Transverse colon (tissue), 4 donors: ENCODE data around the gene OSBPL2. TPM values are rescaled to one million over a fixed set of nuclear protein-coding genes. Genes with fewer than 3 reads are reported as not detected.

Experiments
- DNase-seq: peaks from one replicate; pipeline ENCODE4 v3.0.0-alpha.2; 2019
- H3K27ac ChIP-seq, 4 donors: fragments of 200-600 bp; sonication (generic); 2 replicates each; pipeline ENCODE4 v1.5.1; 2016 to 2018; ENCODE audit warnings: inconsistent platforms in 4 of 4
- H3K27me3 ChIP-seq: fragments of 200-600 bp; sonication (generic); 2 replicates; pipeline ENCODE4 v1.5.1; 2017; ENCODE audit warnings: inconsistent platforms
- H3K36me3 ChIP-seq, 4 donors: fragments of 200-600 bp; sonication (generic); 2 replicates each; pipeline ENCODE4 v1.5.1; 2017 to 2019; ENCODE audit warnings: inconsistent platforms in 4 of 4
- H3K4me1 ChIP-seq, 4 donors: fragments of 200-600 bp; sonication (generic); 2 replicates each; pipeline ENCODE4 v1.5.1; 2017 to 2020; ENCODE audit warnings: inconsistent platforms in 4 of 4
- H3K4me3 ChIP-seq, 4 donors: fragments of 200-600 bp; sonication (generic); 1 replicate in 1 of 4; 2 replicates in 3 of 4; pipeline versions ENCODE4 v1.5.1 to v1.6.1; 2017 to 2019; ENCODE audit warnings: inconsistent platforms in 4 of 4
- H3K9me3 ChIP-seq, 2 donors: fragments of 200-600 bp; sonication (generic); 2 replicates each; pipeline ENCODE4 v1.5.1; 2017 to 2019; ENCODE audit warnings: inconsistent platforms in 2 of 2
- EP300 ChIP-seq: sonication (generic); formaldehyde crosslinking; IDR thresholded peaks from one replicate; pipeline ENCODE4 v1.6.1; 2017; ENCODE audit warnings: antibody characterized with exemption, low read depth
- POLR2A ChIP-seq: fragments of 450-650 bp; IDR thresholded peaks from one replicate; pipeline ENCODE4 v1.6.1; 2016; ENCODE audit warnings: antibody characterized with exemption, mild to moderate bottlenecking, moderate library complexity
- POLR2AphosphoS5 ChIP-seq, 3 donors: sonication (generic); formaldehyde crosslinking; IDR thresholded peaks; one replicate each; pipeline ENCODE4 v1.6.1; 2016; ENCODE audit warnings: antibody characterized with exemption in 3 of 3
- WGBS, 2 donors: methylation state at CpG; one replicate each; pipeline ENCODE4 v1.1.5; 2018; ENCODE audit warnings: low coverage in 1 of 2; 5-methylcytosine and 5-hydroxymethylcytosine counted together
- in situ Hi-C, 4 donors: fragments of 200-750 bp; cut with MboI; loops; one replicate each; pipeline versions ENCODE4 v1.15.0 to v1.15.1; 2017; ENCODE audit warnings: low sequenced_read_pairs in 3 of 4, low pct_ligation_motif_present in 1 of 4, low pct_unique_long_range_greater_than_20kb in 1 of 4
- intact Hi-C: fragments of 100-400 bp; cut with DNase I; formaldehyde crosslinking; loops from one replicate; pipeline ENCODE4 v1.15.1; 2023; ENCODE audit warnings: low total_unique reads
- total RNA-seq, 4 donors: library from RNA; depleted of rRNA; stranded (reverse); fragments of >200 nt; gene quantifications; one replicate each; pipeline ENCODE4 v1.1.0, GENCODE V29; 2016
- TF ChIP-seq, protein P1 (sequence below), 5 experiments: fragments of 200-600 bp in 3 of 5; fragments of 450-650 bp in 2 of 5; sonication (generic) in 3 of 5; IDR thresholded peaks; 1 replicate in 2 of 5; 2 replicates in 3 of 5; pipeline ENCODE4 v1.5.1; 2016 to 2017; ENCODE audit warnings: antibody characterized with exemption in 5 of 5, inconsistent platforms in 3 of 5, mild to moderate bottlenecking in 2 of 5, moderate library complexity in 1 of 5

Gene OSBPL2
- total RNA-seq, 4 donors from 2014 or later: 36.2 to 101 (median 73.3) TPM

DNA sequence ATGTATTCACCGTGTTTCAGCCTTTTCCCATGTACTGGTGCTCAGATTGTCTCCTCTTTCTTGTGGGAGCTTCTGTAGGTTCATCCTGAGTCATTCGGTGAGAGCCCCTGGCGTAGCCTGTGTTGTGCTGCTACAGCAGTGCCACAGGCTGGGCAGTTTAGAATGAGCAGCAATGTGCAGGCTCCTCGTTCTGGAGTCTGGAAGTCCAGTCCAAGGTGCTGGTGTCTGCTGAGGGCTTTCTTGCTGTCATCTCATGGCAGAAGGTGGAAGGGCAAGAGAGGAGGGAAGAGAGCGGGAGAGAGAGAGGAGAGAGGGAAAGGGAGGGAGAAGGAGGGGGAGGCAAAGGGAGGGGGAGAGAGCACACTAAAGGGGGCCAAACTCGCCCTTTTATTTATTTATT, 15.1 kb downstream of the OSBPL2 start:
- H3K27ac ChIP-seq: no peak overlapping the region
- TF ChIP-seq, protein P1, sequence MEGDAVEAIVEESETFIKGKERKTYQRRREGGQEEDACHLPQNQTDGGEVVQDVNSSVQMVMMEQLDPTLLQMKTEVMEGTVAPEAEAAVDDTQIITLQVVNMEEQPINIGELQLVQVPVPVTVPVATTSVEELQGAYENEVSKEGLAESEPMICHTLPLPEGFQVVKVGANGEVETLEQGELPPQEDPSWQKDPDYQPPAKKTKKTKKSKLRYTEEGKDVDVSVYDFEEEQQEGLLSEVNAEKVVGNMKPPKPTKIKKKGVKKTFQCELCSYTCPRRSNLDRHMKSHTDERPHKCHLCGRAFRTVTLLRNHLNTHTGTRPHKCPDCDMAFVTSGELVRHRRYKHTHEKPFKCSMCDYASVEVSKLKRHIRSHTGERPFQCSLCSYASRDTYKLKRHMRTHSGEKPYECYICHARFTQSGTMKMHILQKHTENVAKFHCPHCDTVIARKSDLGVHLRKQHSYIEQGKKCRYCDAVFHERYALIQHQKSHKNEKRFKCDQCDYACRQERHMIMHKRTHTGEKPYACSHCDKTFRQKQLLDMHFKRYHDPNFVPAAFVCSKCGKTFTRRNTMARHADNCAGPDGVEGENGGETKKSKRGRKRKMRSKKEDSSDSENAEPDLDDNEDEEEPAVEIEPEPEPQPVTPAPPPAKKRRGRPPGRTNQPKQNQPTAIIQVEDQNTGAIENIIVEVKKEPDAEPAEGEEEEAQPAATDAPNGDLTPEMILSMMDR (IDR thresholded peaks at IDR 0.05): no peak
- TF ChIP-seq POLR2AphosphoS5 (IDR thresholded peaks at IDR 0.05) (no peak), EP300 (no peak), POLR2A (no peak)
- DNase-seq: no peak
- in situ Hi-C loops (no loop called here), intact Hi-C loops (no loop called here)
- no peaks in the 10 kb centered on the region for H3K27me3 ChIP-seq
- 87 to 89% methylated on average over 5 to 6 of the region's 6 CpGs for WGBS, 2 donors
- H3K9me3 ChIP-seq: no peaks in the 10 kb centered on the region
- H3K4me3 ChIP-seq: no peak overlapping the region
- H3K4me1 ChIP-seq: peaks cover 0 to 18% (median 0%) of the 10 kb centered on the region in 4 donors
- peaks cover 0 to 16% (median 5%) of the 10 kb centered on the region in 4 donors for H3K36me3 ChIP-seq

DNA sequence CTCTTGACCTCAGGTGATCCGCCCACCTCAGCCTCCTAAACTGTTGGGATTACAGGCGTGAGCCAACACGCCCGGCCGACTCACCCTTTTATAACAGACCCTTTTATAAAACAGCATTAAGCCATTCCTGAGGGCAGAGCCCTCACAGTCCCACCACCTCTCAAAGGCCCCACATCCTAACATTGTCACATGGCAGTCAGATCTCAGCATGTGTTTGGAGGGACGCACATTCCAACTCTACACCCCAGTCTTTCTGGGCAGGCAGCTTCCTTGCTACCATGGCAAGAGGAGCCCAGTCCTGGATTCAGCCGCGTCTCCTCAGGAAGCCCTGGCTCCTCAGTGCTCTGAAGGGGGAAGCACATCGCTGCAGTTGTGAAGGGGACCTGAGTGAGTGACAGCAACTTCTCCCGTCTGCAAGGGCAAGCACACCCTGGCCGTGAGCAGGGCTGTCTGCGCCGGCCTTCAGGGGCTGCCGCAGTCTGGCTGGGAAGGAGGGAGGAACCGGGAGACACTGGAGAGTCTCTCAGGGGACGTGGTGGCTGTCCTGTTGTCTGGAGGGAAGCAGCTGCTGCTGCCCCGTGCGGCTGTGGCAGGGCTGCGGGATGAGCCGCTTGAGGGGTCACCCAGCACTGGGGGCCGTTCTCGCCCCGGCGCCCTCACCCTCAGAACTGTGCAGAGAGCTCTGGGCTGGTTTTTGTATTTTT, 15.9 kb downstream of the OSBPL2 start:
- Histone ChIP-seq H3K27ac (no peak overlapping the region), H3K4me3 (no peak overlapping the region), H3K4me1 (peaks cover 0 to 14% (median 0%) of the 10 kb centered on the region in 4 donors), H3K36me3 (peaks cover 0 to 16% (median 5%) of the 10 kb centered on the region in 4 donors), H3K9me3 (no peaks in the 10 kb centered on the region), H3K27me3 (no peaks in the 10 kb centered on the region)
- in situ Hi-C loops: no loop called here
- TF ChIP-seq EP300: no peak
- TF ChIP-seq, protein P1 (IDR thresholded peaks at IDR 0.05): no peak
- no peak for TF ChIP-seq POLR2AphosphoS5 (IDR thresholded peaks at IDR 0.05)
- no peak for TF ChIP-seq POLR2A
- 84 to 86% methylated on average over 4 to 12 of the region's 24 CpGs for WGBS, 2 donors
- DNase-seq: no peak
- intact Hi-C loops: no loop called here

DNA sequence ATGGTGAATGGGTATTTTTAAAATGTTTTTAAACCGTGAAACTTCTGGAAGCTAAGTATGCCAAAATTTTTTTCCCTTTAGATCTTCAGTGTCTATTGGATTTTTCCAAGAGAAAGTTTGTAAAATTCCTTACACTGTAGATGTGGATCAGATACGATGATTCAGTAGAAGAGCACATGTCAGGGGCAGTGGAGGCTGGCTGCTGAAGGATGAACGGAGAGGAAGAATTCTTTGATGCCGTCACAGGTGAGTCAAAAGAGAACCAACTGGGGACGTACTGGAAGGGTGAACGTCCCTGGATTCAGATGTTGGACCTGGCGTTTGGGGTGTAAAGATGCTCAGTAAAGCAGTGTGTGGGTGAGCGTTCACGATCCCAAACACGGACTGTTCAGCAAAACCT, 17.7 kb downstream of the OSBPL2 start:
- peaks cover 0 to 19% (median 8%) of the 10 kb centered on the region in 4 donors for H3K36me3 ChIP-seq
- H3K4me1 ChIP-seq: peaks cover 0 to 4% (median 0%) of the 10 kb centered on the region in 4 donors
- intact Hi-C loops: no loop called here
- H3K9me3 ChIP-seq: no peaks in the 10 kb centered on the region
- no peaks in the 10 kb centered on the region for H3K27me3 ChIP-seq
- DNase-seq: no peak
- 89 to 94% methylated on average over 7 to 10 of the region's 10 CpGs for WGBS, 2 donors
- TF ChIP-seq EP300 (no peak), POLR2A (no peak), POLR2AphosphoS5 (IDR thresholded peaks at IDR 0.05) (no peak)
- TF ChIP-seq, protein P1 (IDR thresholded peaks at IDR 0.05): no peak
- no peak overlapping the region for H3K4me3 ChIP-seq
- in situ Hi-C loops: no loop called here
- H3K27ac ChIP-seq: no peak overlapping the region

DNA sequence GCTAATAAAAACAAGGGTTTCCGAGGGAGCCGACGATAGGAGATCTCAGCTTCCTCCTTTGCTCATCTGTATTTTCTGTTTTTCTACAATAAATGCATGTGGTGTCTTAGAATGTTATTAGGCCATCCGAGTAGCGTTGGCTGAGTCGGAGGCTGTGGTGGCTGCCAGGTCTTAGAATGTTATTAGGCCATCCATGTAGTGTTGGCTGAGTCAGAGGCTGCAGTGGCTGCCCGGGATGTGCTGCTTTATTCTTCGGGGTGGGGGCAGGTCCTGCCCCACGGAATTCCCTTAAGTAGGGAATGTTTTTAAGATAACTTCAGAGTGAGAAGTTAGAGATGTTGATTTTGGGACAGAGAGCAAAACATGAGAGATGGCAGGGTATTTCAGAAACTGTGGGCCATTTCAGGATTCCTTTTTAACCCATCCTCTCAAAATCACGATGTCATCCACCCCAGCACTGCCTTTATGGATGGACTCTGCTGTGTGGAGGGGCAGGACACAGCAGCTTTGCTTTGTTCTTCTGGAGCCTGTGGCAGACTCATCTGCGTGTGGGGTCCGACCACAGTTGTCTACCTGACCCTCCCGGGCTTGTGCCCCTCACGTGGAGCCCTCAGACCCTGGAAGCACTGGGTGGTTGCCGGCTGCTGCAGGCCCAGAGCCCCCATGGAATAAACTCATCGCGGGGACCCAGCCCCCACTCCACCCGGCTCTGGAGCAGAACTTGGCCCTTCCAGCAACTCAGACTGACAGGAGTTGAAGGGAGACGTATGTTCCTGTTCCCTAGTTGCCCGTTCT, 20.4 kb downstream of the OSBPL2 start:
- intact Hi-C loops: no loop called here
- Histone ChIP-seq H3K27me3 (no peaks in the 10 kb centered on the region), H3K27ac (peak overlapping the region in 1 of 4 donors; percentile 21), H3K4me3 (no peak overlapping the region), H3K36me3 (peaks cover 0 to 30% (median 10%) of the 10 kb centered on the region in 4 donors), H3K9me3 (no peaks in the 10 kb centered on the region), H3K4me1 (peaks cover 0 to 4% (median 0%) of the 10 kb centered on the region in 4 donors)
- no peak for DNase-seq
- 79 to 83% methylated on average over 9 to 20 of the region's 20 CpGs for WGBS, 2 donors
- TF ChIP-seq POLR2AphosphoS5 (IDR thresholded peaks at IDR 0.05) (no peak), EP300 (no peak), POLR2A (no peak)
- TF ChIP-seq, protein P1 (IDR thresholded peaks at IDR 0.05): no peak
- in situ Hi-C loops: no loop called here
